Measurements from ENCODE around the gene PRPF19. TPM values are rescaled to one million over a fixed set of nuclear protein-coding genes. Genes with fewer than 3 reads are reported as not detected.

Gene PRPF19
- total and polyA plus RNA-seq, 2 of the 13 experiments (the other 11 are each of a cell fraction or from before 2014, with no cell fraction given): 27.4 to 91.1 TPM

DNA sequence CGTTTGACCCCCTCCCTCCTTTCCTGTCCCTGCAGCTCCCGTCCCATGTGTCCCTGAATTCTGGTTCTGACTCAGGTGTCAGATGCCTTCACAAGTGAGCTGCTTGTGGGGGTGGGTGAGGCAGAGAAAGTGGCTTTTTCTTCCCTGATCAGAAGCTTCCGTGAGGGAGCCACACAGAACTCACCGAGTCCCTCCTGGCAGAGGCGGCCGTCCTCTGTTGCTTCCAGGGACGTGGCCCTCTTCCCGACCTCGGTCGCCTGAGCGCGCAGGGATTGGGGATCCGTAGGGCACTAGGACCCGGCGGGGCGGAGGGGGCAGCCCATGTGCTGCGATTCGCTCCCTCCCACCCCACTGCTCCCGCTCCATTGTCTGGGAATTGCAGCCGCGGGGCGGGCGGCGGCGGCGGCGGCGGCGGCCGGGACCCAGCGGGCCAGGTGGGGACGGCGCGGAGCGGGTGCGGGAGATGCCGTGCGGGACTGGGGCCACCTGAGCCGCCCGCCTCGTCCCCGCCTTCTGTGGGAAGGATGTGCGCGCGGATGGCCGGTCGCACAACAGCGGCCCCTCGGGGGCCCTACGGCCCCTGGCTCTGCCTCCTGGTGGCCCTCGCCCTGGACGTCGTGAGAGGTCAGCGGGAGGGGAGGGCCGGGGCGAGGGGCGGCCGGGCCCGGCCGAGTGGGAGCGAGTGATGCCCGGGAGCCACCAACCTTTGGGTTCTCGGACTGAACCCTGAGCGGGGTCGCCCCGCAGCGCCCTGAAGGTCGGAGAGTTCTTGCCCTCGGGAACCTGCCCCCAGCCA, 17.9 kb upstream of the PRPF19 start, which contains the start of gene TMEM132A (continued):
- TF ChIP-seq IRF9 (CRISPR knock-in tag; IDR thresholded peaks at IDR 0.05; ENCODE audit: borderline replicate concordance): no peak
- TF ChIP-seq SRSF9 (IDR thresholded peaks at IDR 0.05; ENCODE audit: borderline replicate concordance, insufficient read depth, low read depth, low read length, poor library complexity, severe bottlenecking): no peak
- TF ChIP-seq SIX1 (CRISPR knock-in tag; IDR thresholded peaks at IDR 0.05; ENCODE audit: borderline replicate concordance): no peak
- TF ChIP-seq, protein P1, sequence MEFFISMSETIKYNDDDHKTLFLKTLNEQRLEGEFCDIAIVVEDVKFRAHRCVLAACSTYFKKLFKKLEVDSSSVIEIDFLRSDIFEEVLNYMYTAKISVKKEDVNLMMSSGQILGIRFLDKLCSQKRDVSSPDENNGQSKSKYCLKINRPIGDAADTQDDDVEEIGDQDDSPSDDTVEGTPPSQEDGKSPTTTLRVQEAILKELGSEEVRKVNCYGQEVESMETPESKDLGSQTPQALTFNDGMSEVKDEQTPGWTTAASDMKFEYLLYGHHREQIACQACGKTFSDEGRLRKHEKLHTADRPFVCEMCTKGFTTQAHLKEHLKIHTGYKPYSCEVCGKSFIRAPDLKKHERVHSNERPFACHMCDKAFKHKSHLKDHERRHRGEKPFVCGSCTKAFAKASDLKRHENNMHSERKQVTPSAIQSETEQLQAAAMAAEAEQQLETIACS (CRISPR knock-in tag; IDR thresholded peaks at IDR 0.05): no peak
- TF ChIP-seq CTCF (CRISPR knock-in tag; IDR thresholded peaks at IDR 0.05): no peak
- no peak for TF ChIP-seq ZNF260 (CRISPR knock-in tag; IDR thresholded peaks at IDR 0.05; ENCODE audit: borderline replicate concordance, low read depth)
- TF ChIP-seq, protein P2, sequence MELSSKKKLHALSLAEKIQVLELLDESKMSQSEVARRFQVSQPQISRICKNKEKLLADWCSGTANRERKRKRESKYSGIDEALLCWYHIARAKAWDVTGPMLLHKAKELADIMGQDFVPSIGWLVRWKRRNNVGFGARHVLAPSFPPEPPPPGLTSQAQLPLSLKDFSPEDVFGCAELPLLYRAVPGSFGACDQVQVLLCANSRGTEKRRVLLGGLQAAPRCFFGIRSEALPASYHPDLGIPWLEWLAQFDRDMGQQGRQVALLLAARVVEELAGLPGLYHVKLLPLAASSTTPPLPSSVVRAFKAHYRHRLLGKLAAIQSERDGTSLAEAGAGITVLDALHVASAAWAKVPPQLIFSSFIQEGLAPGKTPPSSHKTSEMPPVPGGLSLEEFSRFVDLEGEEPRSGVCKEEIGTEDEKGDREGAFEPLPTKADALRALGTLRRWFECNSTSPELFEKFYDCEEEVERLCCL (CRISPR knock-in tag; IDR thresholded peaks at IDR 0.05; ENCODE audit: borderline replicate concordance): no peak
- TF ChIP-seq, protein P3, sequence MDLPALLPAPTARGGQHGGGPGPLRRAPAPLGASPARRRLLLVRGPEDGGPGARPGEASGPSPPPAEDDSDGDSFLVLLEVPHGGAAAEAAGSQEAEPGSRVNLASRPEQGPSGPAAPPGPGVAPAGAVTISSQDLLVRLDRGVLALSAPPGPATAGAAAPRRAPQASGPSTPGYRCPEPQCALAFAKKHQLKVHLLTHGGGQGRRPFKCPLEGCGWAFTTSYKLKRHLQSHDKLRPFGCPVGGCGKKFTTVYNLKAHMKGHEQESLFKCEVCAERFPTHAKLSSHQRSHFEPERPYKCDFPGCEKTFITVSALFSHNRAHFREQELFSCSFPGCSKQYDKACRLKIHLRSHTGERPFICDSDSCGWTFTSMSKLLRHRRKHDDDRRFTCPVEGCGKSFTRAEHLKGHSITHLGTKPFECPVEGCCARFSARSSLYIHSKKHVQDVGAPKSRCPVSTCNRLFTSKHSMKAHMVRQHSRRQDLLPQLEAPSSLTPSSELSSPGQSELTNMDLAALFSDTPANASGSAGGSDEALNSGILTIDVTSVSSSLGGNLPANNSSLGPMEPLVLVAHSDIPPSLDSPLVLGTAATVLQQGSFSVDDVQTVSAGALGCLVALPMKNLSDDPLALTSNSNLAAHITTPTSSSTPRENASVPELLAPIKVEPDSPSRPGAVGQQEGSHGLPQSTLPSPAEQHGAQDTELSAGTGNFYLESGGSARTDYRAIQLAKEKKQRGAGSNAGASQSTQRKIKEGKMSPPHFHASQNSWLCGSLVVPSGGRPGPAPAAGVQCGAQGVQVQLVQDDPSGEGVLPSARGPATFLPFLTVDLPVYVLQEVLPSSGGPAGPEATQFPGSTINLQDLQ (CRISPR knock-in tag; IDR thresholded peaks at IDR 0.05): no peak
- TF ChIP-seq SAP130 (CRISPR knock-in tag; IDR thresholded peaks at IDR 0.05; ENCODE audit: low read depth): peak; percentile 66
- TF ChIP-seq HHEX (CRISPR knock-in tag; IDR thresholded peaks at IDR 0.05): no peak
- TF ChIP-seq, protein P4, sequence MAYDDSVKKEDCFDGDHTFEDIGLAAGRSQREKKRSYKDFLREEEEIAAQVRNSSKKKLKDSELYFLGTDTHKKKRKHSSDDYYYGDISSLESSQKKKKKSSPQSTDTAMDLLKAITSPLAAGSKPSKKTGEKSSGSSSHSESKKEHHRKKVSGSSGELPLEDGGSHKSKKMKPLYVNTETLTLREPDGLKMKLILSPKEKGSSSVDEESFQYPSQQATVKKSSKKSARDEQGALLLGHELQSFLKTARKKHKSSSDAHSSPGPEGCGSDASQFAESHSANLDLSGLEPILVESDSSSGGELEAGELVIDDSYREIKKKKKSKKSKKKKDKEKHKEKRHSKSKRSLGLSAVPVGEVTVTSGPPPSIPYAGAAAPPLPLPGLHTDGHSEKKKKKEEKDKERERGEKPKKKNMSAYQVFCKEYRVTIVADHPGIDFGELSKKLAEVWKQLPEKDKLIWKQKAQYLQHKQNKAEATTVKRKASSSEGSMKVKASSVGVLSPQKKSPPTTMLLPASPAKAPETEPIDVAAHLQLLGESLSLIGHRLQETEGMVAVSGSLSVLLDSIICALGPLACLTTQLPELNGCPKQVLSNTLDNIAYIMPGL (CRISPR knock-in tag; IDR thresholded peaks at IDR 0.05; ENCODE audit: borderline replicate concordance in 1 of 2, low read depth in 1 of 2): peak; percentile 33 to 40; a peak in 2 of 4 replicates

Data from HepG2 (cell line).